Keratinocyte (primary cell): ENCODE measurements around the gene PRIMA1. TPM values are rescaled to one million over a fixed set of nuclear protein-coding genes. Genes with fewer than 3 reads are reported as not detected.

Experiments used
- DNase-seq: peaks from one replicate; pipeline ENCODE4 v3.0.0-alpha.2; 2011; ENCODE audit warnings: low read depth, missing footprints, low spot score
- FAIRE-seq: peaks from 2 replicates; lab custom pipeline; 2011; peaks lifted over from hg19 to GRCh38; lab: Jason Lieb, UNC
- H2AFZ ChIP-seq: 2 replicates; pipeline ENCODE4 v1.6.0; 2012; ENCODE audit warnings: low read length, control low read depth, inconsistent platforms; ENCODE audit not compliant: control insufficient read depth
- H3K27ac ChIP-seq: 2 replicates; pipeline ENCODE4 v1.5.1; 2011; ENCODE audit warnings: low read length; ENCODE audit not compliant: control insufficient read depth, insufficient read depth
- H3K27me3 ChIP-seq: 3 replicates; pipeline ENCODE4 v1.6.0; 2011; ENCODE audit warnings: low read length; ENCODE audit not compliant: control insufficient read depth, insufficient read depth; ENCODE audit errors: extremely low read depth
- H3K36me3 ChIP-seq, 2 experiments: 2 replicates in 1 of 2; 3 replicates in 1 of 2; pipeline ENCODE4 v1.5.1; 2011; ENCODE audit warnings: low read length in 2 of 2, mild to moderate bottlenecking in 1 of 2; ENCODE audit not compliant: control insufficient read depth in 2 of 2, insufficient read depth in 2 of 2; ENCODE audit errors: extremely low read depth in 1 of 2
- H3K4me1 ChIP-seq: 3 replicates; pipeline ENCODE4 v1.5.1; 2011; ENCODE audit warnings: low read length; ENCODE audit not compliant: control insufficient read depth, insufficient read depth; ENCODE audit errors: extremely low read depth
- H3K4me2 ChIP-seq: 3 replicates; pipeline ENCODE4 v1.6.0; 2011; ENCODE audit warnings: low read depth, low read length; ENCODE audit not compliant: control insufficient read depth, insufficient read depth; ENCODE audit errors: extremely low read depth
- H3K4me3 ChIP-seq, 3 experiments: fragments of 200-600 bp in 1 of 3; sonication (generic) in 1 of 3; 2 replicates in 2 of 3; 3 replicates in 1 of 3; pipeline ENCODE4 v1.5.1; 2011 to 2016; ENCODE audit warnings: low read length in 3 of 3, mild to moderate bottlenecking in 3 of 3, control low read depth in 2 of 3, inconsistent platforms in 1 of 3, low read depth in 1 of 3, mixed read lengths in 1 of 3, mixed run types in 1 of 3, moderate library complexity in 1 of 3; ENCODE audit not compliant: control insufficient read depth in 2 of 3, insufficient read depth in 2 of 3; ENCODE audit errors: extremely low read depth in 1 of 3
- H3K79me2 ChIP-seq: 2 replicates; pipeline ENCODE4 v1.6.0; 2012; ENCODE audit warnings: low read length; ENCODE audit not compliant: control insufficient read depth, insufficient read depth
- H3K9ac ChIP-seq: 3 replicates; pipeline ENCODE4 v1.6.0; 2011; ENCODE audit warnings: low read length; ENCODE audit not compliant: control insufficient read depth, insufficient read depth; ENCODE audit errors: extremely low read depth
- H3K9me1 ChIP-seq: 3 replicates; pipeline ENCODE4 v1.6.0; 2011; ENCODE audit warnings: low read length; ENCODE audit not compliant: control insufficient read depth, insufficient read depth; ENCODE audit errors: extremely low read depth
- H3K9me3 ChIP-seq: 2 replicates; pipeline ENCODE4 v1.5.1; 2012; ENCODE audit warnings: low read depth, low read length; ENCODE audit not compliant: control insufficient read depth
- H4K20me1 ChIP-seq: 3 replicates; pipeline ENCODE4 v1.6.0; 2011; ENCODE audit warnings: low read length; ENCODE audit not compliant: control insufficient read depth, insufficient read depth; ENCODE audit errors: extremely low read depth
- CTCF ChIP-seq, 3 experiments: IDR thresholded peaks in 1 of 3; conservative IDR thresholded peaks in 1 of 3; optimal IDR thresholded peaks in 1 of 3; 2 replicates in 2 of 3; 3 replicates in 1 of 3; pipeline versions ENCODE3 to v1.5.1; 2011; ENCODE audit warnings: low read length in 3 of 3, mild to moderate bottlenecking in 3 of 3, moderate library complexity in 2 of 3, control low read depth in 1 of 3, inconsistent platforms in 1 of 3; ENCODE audit not compliant: insufficient read depth in 2 of 3; ENCODE audit errors: extremely low read depth in 1 of 3
- EZH2 ChIP-seq: IDR thresholded peaks from one replicate; pipeline ENCODE4 v1.6.1; 2012; ENCODE audit warnings: inconsistent platforms, mild to moderate bottlenecking, low read length, moderate library complexity
- dilution Hi-C: fragments of 300-500 bp; cut with MboI; formaldehyde crosslinking; loops from one replicate; pipeline ENCODE4 v1.7.0; 2020; ENCODE audit warnings: low sequenced_read_pairs; ENCODE audit not compliant: extremely low pct_ligation_motif_present
- polyA plus RNA-seq, 5 experiments: library from polyadenylated mRNA; depleted of rRNA in 3 of 5; stranded (reverse) in 3 of 5; stranded (forward) in 1 of 5; unstranded in 1 of 5; fragments of >200 nt; gene quantifications; 1 replicate in 1 of 5; 2 replicates in 3 of 5; 3 replicates in 1 of 5; pipeline versions ENCODE4 v1.2.1 to v1.2.3, GENCODE V29; 2011 to 2012; ENCODE audit warnings: missing spikeins in 2 of 5, low read depth in 1 of 5, low replicate concordance in 1 of 5

The PRIMA1 gene
- polyA plus RNA-seq, 1 donor (not counting 4 experiments of a cell fraction or from before 2014, with no cell fraction given), result not detected

- no peak overlapping the region for H3K27ac ChIP-seq
- no peaks in the 10 kb centered on the region for H3K9me1 ChIP-seq
- H3K27me3 ChIP-seq, result no peaks in the 10 kb centered on the region
- no peaks in the 10 kb centered on the region for H3K36me3 ChIP-seq
- no peak overlapping the region for H2AFZ ChIP-seq
- DNase-seq, result no peak
- H3K79me2 ChIP-seq, result no peaks in the 10 kb centered on the region
- TF ChIP-seq CTCF (optimal IDR thresholded peaks at IDR 0.05 in 1 of 3, IDR thresholded peaks at IDR 0.05 in 1 of 3, conservative IDR thresholded peaks at IDR 0.05 in 1 of 3; ENCODE audit: extremely low read depth in 1 of 3, insufficient read depth in 2 of 3, low read length in 3 of 3) (no peak), EZH2 (no peak)
- no peak for FAIRE-seq
- H3K4me2 ChIP-seq, result no peak overlapping the region
- H3K9ac ChIP-seq, result no peak overlapping the region
- H4K20me1 ChIP-seq, result no peaks in the 10 kb centered on the region
- no peaks in the 10 kb centered on the region for H3K4me1 ChIP-seq
- peaks cover 4% of the 10 kb centered on the region for H3K9me3 ChIP-seq
- no peak overlapping the region for H3K4me3 ChIP-seq
- dilution Hi-C loops, result no loop called here
Observed at GRCh38 chr14:93728651-93729016, 59.7 kb downstream of the PRIMA1 start.

GRCh38 chr14:93727917-93728650, 60.2 kb downstream of the PRIMA1 start:
- dilution Hi-C loops, result no loop called here
- TF ChIP-seq CTCF (optimal IDR thresholded peaks at IDR 0.05 in 1 of 3, IDR thresholded peaks at IDR 0.05 in 1 of 3, conservative IDR thresholded peaks at IDR 0.05 in 1 of 3; ENCODE audit: extremely low read depth in 1 of 3, insufficient read depth in 2 of 3, low read length in 3 of 3) (no peak), EZH2 (no peak)
- Histone ChIP-seq H2AFZ (no peak overlapping the region), H3K4me1 (no peaks in the 10 kb centered on the region), H3K4me3 (no peak overlapping the region), H3K27ac (no peak overlapping the region), H3K9me3 (peaks cover 4% of the 10 kb centered on the region), H3K27me3 (no peaks in the 10 kb centered on the region), H3K36me3 (no peaks in the 10 kb centered on the region), H3K79me2 (no peaks in the 10 kb centered on the region), H3K4me2 (no peak overlapping the region), H4K20me1 (no peaks in the 10 kb centered on the region), H3K9ac (no peak overlapping the region), H3K9me1 (no peaks in the 10 kb centered on the region)
- no peak for DNase-seq
- FAIRE-seq, result no peak
